Epithelial cell of proximal tubule (primary cell): Measurements from ENCODE around the gene KREMEN1. TPM values are rescaled to one million over a fixed set of nuclear protein-coding genes. Genes with fewer than 3 reads are reported as not detected.
A peak's percentile ranks its signal among the peaks of the same experiment; 100 is the strongest.
"Not testable (repeated sequence)": the region's sequence is repeated elsewhere in the genome, so short reads cannot be mapped to it uniquely, and the experiment has no call there.

Experiments
- DNase-seq: peaks from one replicate; pipeline ENCODE4 v3.0.0-alpha.2; 2011; ENCODE audit warnings: low read depth
- H3K4me3 ChIP-seq: 2 replicates; pipeline ENCODE4 v1.5.1; 2011; ENCODE audit warnings: low read depth, mild to moderate bottlenecking, low read length
- CTCF ChIP-seq: conservative IDR thresholded peaks from 2 replicates; pipeline ENCODE4 v1.5.1; 2012; ENCODE audit warnings: low read depth, mild to moderate bottlenecking, low read length
- total RNA-seq: library from RNA; depleted of rRNA; stranded (reverse); fragments of >200 nt; gene quantifications from 2 replicates; pipeline ENCODE4 v1.2.3, GENCODE V29; 2015

KREMEN1 gene
- total RNA-seq, 1 donor from 2014 or later = 10.8 TPM

- DNase-seq = no peak
- no peak for TF ChIP-seq CTCF
- no peak overlapping the region for H3K4me3 ChIP-seq
Measured at GRCh38 chr22:29039148-29039547, 33.7 kb upstream of the KREMEN1 start.

DNA sequence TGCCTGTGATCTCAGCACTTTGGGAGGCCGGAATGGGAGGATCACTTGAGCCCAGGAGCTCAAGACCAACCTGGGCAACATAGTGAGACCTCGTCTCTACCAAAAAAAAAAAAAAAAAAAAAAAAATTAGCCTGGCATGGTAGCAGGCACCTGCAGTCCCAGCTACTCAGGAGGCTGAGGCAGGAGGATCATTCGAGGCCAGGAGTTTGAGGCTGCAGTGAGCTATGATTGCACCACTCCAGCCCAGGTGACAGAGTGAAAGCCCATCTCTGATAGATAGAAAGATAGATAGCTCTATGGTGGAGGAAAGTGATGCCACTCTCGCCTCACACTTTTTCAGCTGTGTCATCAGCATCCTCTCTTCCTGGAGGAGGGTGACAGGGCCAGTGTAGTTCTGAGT, 33.2 kb upstream of the KREMEN1 start:
- DNase-seq, H3K4me3 ChIP-seq: not testable (repeated sequence)

DNA sequence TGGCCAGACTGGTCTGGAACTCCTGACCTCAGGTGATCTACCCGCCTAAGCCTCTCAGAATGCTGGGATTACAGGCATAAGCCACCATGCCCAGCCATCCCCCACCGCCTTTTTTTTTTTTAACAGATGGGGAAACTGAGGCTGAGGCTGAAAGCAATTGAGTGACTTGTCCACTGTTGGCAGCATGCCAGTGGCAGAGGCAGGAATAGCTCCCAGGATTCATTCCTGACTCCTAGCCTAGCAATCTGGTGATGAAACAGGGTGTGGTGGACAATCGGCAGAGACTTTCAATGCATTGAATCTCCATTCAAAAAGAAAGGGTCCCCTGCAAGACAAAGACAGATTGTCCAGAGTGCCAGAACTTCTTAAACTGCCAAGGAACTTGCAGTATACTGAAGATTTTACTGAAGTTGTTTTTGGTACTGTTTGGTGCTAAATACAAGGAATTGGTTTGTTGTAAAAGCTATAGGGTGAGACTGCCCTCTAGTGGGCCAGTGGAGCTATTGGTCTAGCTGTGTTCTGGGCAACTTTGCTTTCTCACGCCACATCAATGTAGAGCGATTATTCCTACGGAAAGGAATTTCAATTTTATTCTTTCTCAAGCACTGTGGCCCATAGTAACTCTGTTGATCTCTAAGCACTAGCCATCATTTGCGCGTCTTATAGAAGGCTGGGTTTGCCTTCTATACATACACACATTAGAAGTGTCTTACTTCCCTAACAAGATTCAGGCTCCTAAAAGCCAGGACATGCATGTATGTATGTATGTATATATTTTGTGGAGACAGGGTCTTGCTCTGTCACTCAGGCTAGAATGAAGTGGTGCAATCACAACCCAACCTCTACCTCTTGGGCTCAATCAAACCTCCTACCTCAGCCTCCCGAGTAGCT, 32.2 kb upstream of the KREMEN1 start:
- no peak overlapping the region for H3K4me3 ChIP-seq
- DNase-seq = peak; percentile 68
- TF ChIP-seq CTCF = peak; percentile 99

DNA sequence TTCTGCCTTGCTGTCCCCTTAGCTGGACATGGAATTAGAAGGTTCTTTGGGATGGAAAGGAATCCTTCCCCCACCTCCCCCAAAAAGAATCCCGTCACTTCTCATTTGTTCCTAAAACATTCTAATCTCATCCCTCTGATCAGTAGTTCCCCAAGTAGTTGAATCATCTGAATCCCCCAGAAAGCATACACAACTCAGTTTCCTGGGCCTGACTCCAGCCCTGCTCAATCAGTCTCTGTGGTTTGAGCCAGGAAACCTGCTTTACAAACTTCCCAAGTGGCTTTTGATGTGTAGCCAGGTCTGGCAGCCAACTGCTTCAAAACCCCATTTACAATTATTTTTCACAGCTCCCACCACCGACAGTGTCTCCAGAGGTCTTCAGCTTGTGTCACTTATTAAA, 31.4 kb upstream of the KREMEN1 start:
- no peak for DNase-seq
- no peak for TF ChIP-seq CTCF
- H3K4me3 ChIP-seq = no peak overlapping the region

GRCh38 chr22:29043906-29044575, 28.8 kb upstream of the KREMEN1 start:
- peak; percentile 63 for DNase-seq
- no peak overlapping the region for H3K4me3 ChIP-seq
- TF ChIP-seq CTCF = no peak

GRCh38 chr22:29044657-29045176, 28.1 kb upstream of the KREMEN1 start:
- peak; percentile 95 for DNase-seq
- no peak overlapping the region for H3K4me3 ChIP-seq
- TF ChIP-seq CTCF = no peak

DNA sequence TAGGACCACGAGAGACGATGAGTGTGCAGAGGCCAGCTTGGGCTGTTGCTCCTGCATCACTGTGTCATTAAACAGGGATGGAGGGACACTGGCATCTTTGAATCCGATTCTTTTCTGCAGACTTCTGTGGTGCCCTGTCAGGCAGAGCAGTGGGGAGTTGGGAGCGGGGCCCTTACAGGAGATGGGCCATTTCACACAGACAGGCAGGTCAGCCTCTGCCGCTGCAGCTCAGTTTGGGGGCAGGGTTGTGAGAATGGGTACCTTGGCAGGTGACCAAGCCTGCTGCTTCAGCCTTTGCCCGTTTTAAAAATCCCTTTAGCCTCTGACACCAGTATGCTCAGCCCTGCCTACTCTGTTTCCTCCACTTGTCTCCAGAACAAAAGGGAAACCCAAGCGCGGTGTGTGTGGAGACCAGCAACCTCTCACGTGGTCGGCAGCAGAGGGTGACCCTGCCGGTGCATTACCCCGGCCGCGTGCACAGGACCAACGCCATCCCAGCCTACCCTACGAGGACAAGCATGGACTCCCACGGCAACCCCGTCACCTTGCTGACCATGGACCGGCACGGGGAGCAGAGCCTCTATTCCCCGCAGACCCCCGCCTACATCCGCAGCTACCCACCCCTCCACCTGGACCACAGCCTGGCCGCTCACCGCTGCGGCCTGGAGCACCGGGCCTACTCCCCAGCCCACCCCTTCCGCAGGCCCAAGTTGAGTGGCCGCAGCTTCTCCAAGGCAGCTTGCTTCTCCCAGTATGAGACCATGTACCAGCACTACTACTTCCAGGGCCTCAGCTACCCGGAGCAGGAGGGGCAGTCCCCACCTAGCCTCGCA, 23.8 kb upstream of the KREMEN1 start:
- no peak overlapping the region for H3K4me3 ChIP-seq
- no peak for DNase-seq
- TF ChIP-seq CTCF = no peak
